Glutamatergic neuron (in vitro differentiated cells): Measurements from ENCODE around the gene LEO1. TPM values are rescaled to one million over a fixed set of nuclear protein-coding genes. Genes with fewer than 3 reads are reported as not detected.

ENCODE experiments used
- DNase-seq: peaks from one replicate; pipeline ENCODE4 v3.0.0; 2022
- H3K27ac Mint-ChIP-seq: one replicate; pipeline ENCODE4 v1.8.0; 2020; ENCODE audit warnings: mild to moderate bottlenecking, mixed read lengths, inconsistent platforms; ENCODE audit not compliant: unreplicated experiment
- H3K27me3 Mint-ChIP-seq: one replicate; pipeline ENCODE4 v1.8.0; 2020; ENCODE audit warnings: mild to moderate bottlenecking, moderate library complexity, mixed read lengths, inconsistent platforms; ENCODE audit not compliant: unreplicated experiment
- H3K36me3 Mint-ChIP-seq: one replicate; pipeline ENCODE4 v1.8.0; 2020; ENCODE audit warnings: mild to moderate bottlenecking, mixed read lengths, inconsistent platforms; ENCODE audit not compliant: unreplicated experiment
- H3K4me1 Mint-ChIP-seq: one replicate; pipeline ENCODE4 v1.8.0; 2020; ENCODE audit warnings: mild to moderate bottlenecking, low read depth, mixed read lengths, inconsistent platforms; ENCODE audit not compliant: unreplicated experiment
- H3K4me3 Mint-ChIP-seq: one replicate; pipeline ENCODE4 v1.8.0; 2020; ENCODE audit warnings: mild to moderate bottlenecking, mixed read lengths, inconsistent platforms; ENCODE audit not compliant: unreplicated experiment
- H3K9me3 Mint-ChIP-seq: one replicate; pipeline ENCODE4 v1.8.0; 2020; ENCODE audit warnings: mild to moderate bottlenecking, moderate library complexity, mixed read lengths, inconsistent platforms; ENCODE audit not compliant: unreplicated experiment
- CTCF ChIP-seq: fragments of 200-600 bp; sonication (generic); IDR thresholded peaks from one replicate; pipeline ENCODE4 v1.5.0; 2021; ENCODE audit not compliant: partially characterized antibody, unreplicated experiment
- total RNA-seq: library from RNA; stranded (reverse); fragmentation: NEBNext Ultra II Directional; extraction: Animal tissue kit (Norgen Biotek cat#: 25700); gene quantifications from one replicate; pipeline ENCODE4 v1.2.1, GENCODE V29; 2021; ENCODE audit not compliant: unreplicated experiment

Gene LEO1
- total RNA-seq, 1 donor from 2014 or later, result 22.7 TPM

DNA sequence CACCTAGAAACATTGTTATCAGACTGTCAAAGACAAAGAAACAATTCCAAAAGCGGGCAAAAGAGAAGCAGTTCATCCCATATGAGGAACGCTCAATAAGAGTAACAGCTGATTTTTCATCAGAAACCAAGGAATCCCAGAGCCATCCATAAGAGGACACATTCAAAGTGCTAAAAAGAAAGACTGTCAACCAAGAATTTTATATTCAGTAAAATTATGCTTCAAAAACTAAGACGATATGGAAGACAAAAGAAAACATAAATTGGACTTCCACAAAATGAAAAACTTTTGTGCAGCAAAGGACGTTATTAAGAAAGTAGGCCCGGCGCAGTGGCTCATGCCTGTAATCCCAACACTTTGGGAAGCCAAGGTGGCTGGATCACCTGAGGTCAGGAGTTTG is 4.0 kb downstream of the LEO1 start:
- H3K4me3 Mint-ChIP-seq, result no peak overlapping the region
- H3K27ac Mint-ChIP-seq, result no peak overlapping the region
- DNase-seq, result no peak
- H3K9me3 Mint-ChIP-seq, result peaks cover 11% of the 10 kb centered on the region
- no peak for TF ChIP-seq CTCF
- peaks cover 14% of the 10 kb centered on the region for H3K36me3 Mint-ChIP-seq
- H3K27me3 Mint-ChIP-seq, result peaks cover 10% of the 10 kb centered on the region
- H3K4me1 Mint-ChIP-seq, result no peaks in the 10 kb centered on the region

DNA sequence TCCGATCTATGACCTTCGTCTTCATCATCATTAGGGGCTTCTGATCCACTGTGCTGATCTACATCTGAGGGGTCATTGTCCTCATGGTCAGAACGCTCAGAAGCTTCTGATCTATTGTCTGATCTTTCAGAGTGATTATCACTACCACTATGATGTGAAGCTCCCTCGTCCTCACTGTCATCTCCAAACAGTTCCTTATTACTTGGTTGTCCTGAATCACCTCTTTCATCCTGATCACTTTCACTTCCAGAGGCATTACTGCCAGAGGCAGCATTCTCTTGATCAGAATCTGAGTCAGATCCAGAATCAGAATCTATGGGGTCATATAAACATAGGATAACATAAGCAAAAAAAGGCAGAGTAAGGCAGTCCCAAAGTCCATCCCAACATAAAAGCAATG is 5.4 kb downstream of the LEO1 start:
- no peak for DNase-seq
- peaks cover 2% of the 10 kb centered on the region for H3K27me3 Mint-ChIP-seq
- peaks cover 10% of the 10 kb centered on the region for H3K36me3 Mint-ChIP-seq
- H3K9me3 Mint-ChIP-seq, result peaks cover 7% of the 10 kb centered on the region
- H3K27ac Mint-ChIP-seq, result no peak overlapping the region
- H3K4me1 Mint-ChIP-seq, result no peaks in the 10 kb centered on the region
- TF ChIP-seq CTCF, result no peak
- no peak overlapping the region for H3K4me3 Mint-ChIP-seq

DNA sequence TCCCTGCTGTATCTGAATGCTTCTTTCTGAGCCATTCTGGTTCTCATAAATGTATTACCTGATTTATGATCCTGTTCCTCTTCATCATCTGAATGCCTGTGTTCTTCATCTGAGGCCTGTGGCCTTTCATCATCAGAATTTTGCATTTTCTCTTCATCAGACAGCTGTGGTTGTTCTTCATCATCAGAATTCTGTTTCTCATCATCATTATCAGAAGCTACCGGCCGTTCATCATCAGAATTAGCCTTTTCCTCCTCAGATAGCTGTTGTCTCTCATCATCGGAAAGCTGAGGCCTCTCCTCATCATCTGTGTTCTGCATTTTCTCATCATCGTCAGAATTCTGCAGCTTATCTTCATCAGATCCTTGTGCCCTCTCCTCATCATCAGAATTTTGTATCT is 5.9 kb downstream of the LEO1 start:
- H3K4me3 Mint-ChIP-seq, result no peak overlapping the region
- peaks cover 10% of the 10 kb centered on the region for H3K36me3 Mint-ChIP-seq
- no peaks in the 10 kb centered on the region for H3K4me1 Mint-ChIP-seq
- H3K27ac Mint-ChIP-seq, result no peak overlapping the region
- H3K27me3 Mint-ChIP-seq, result no peaks in the 10 kb centered on the region
- peaks cover 4% of the 10 kb centered on the region for H3K9me3 Mint-ChIP-seq
- no peak for DNase-seq
- no peak for TF ChIP-seq CTCF

DNA sequence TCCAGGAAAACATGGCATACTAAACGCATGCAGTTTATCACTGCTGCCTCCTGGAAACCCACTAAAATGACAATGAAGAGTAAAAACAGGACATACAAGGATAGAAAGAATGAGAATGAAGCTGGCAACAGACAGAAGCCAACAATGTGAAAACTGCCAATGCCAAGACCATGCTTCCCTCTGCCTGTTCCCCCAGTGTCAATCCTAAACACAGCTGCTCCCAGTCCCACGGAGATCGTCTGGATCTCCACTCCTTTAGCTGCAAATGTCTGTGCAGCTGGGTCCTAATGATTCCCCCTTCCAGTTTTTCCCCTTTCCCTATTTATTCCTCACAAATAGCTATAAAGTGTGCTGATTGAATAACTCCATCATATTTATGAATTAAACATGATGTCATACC is 16.1 kb downstream of the LEO1 start:
- Mint-ChIP-seq H3K9me3 (no peaks in the 10 kb centered on the region), H3K36me3 (no peaks in the 10 kb centered on the region), H3K4me3 (no peak overlapping the region), H3K27ac (no peak overlapping the region), H3K27me3 (no peaks in the 10 kb centered on the region), H3K4me1 (no peaks in the 10 kb centered on the region)
- no peak for DNase-seq
- no peak for TF ChIP-seq CTCF

DNA sequence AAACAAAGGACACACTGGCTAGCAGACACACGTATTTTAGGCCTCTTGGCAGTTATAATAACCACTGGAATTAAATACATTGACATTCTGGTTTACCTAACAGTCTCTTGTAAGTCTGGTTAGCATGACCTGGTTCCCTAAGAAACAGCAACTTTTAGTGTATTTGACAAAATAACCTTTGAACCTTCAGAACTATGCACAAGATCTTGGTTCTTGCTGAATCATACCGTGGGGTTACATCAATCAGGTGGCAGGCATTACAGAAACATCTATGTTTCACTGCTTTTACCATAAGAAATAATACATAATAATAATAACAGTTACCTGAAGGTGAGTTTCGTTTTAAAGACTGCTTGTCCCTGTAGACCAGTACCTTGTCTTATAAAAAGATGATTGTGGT is 18.8 kb downstream of the LEO1 start:
- H3K4me1 Mint-ChIP-seq, result no peaks in the 10 kb centered on the region
- H3K4me3 Mint-ChIP-seq, result no peak overlapping the region
- no peak for DNase-seq
- no peak overlapping the region for H3K27ac Mint-ChIP-seq
- H3K36me3 Mint-ChIP-seq, result peaks cover 5% of the 10 kb centered on the region
- H3K9me3 Mint-ChIP-seq, result no peaks in the 10 kb centered on the region
- no peak for TF ChIP-seq CTCF
- H3K27me3 Mint-ChIP-seq, result no peaks in the 10 kb centered on the region
